ENCODE results near the gene PLEKHO1.
"Not testable (repeated sequence)": the region's sequence is repeated elsewhere in the genome, so short reads cannot be mapped to it uniquely, and the experiment has no call there.

Gene PLEKHO1

GRCh38 chr1:150207281-150207971 lies 57.7 kb downstream of the PLEKHO1 start:
- H3K4me3 ChIP-seq (ENCODE audit: low read depth, low read length) = no peak overlapping the region
- TF ChIP-seq, protein P1, sequence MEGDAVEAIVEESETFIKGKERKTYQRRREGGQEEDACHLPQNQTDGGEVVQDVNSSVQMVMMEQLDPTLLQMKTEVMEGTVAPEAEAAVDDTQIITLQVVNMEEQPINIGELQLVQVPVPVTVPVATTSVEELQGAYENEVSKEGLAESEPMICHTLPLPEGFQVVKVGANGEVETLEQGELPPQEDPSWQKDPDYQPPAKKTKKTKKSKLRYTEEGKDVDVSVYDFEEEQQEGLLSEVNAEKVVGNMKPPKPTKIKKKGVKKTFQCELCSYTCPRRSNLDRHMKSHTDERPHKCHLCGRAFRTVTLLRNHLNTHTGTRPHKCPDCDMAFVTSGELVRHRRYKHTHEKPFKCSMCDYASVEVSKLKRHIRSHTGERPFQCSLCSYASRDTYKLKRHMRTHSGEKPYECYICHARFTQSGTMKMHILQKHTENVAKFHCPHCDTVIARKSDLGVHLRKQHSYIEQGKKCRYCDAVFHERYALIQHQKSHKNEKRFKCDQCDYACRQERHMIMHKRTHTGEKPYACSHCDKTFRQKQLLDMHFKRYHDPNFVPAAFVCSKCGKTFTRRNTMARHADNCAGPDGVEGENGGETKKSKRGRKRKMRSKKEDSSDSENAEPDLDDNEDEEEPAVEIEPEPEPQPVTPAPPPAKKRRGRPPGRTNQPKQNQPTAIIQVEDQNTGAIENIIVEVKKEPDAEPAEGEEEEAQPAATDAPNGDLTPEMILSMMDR (IDR thresholded peaks at IDR 0.05; ENCODE audit: borderline replicate concordance, insufficient read depth, low read depth, low read length) = no peak

DNA sequence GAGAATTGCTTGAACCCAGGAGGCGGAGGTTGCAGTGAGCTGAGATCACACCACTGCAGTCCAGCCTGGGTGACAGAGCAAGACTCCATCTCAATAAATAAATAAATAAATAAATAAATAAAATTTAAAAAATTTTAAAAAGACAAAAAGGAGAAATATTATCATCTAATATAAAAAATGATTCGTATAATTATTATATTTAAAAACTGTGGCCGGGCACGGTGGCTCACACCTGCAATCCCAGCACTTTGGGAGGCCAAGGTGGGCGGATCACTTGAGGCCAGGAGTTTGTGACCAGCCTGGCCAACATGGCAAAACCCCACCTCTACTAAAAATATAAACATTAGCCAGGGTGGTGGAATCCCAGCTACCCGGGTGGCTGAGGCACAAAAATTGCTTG lies 58.7 kb downstream of the PLEKHO1 start:
- not testable (repeated sequence) for H3K4me3 ChIP-seq (ENCODE audit: low read depth, low read length)

Measured in GM12875 (cell line).